H9 (cell line): ENCODE measurements around the gene COMP. TPM values are rescaled to one million over a fixed set of nuclear protein-coding genes. Genes with fewer than 3 reads are reported as not detected.

Experiments
- DNase-seq: peaks from one replicate; pipeline ENCODE4 v3.0.0-alpha.2; 2017
- H2AFZ ChIP-seq: one replicate; pipeline ENCODE4 v1.6.1; 2013; ENCODE audit warnings: mild to moderate bottlenecking, low read length, control low read depth, moderate library complexity
- H2AK5ac ChIP-seq: 2 replicates; pipeline ENCODE4 v1.6.1; 2013; ENCODE audit warnings: low read length, control low read depth, mixed read lengths; ENCODE audit not compliant: insufficient read length
- H2BK120ac ChIP-seq: one replicate; pipeline ENCODE4 v1.6.1; 2013; ENCODE audit warnings: low read depth, mild to moderate bottlenecking, low read length, control low read depth, inconsistent platforms; ENCODE audit not compliant: poor library complexity, severe bottlenecking
- H2BK12ac ChIP-seq: 2 replicates; pipeline ENCODE4 v1.6.1; 2013; ENCODE audit warnings: low read length, control low read depth, mixed read lengths, low read depth; ENCODE audit not compliant: insufficient read length
- H2BK15ac ChIP-seq: 2 replicates; pipeline ENCODE4 v1.6.1; 2013; ENCODE audit warnings: low read depth, low read length, control low read depth
- H2BK20ac ChIP-seq: one replicate; pipeline ENCODE4 v1.6.1; 2013; ENCODE audit warnings: low read depth, mild to moderate bottlenecking, low read length, control low read depth, inconsistent platforms; ENCODE audit not compliant: poor library complexity, severe bottlenecking
- H2BK5ac ChIP-seq: 2 replicates; pipeline ENCODE4 v1.6.1; 2013; ENCODE audit warnings: low read length, control low read depth, mixed read lengths; ENCODE audit not compliant: insufficient read length
- H3K14ac ChIP-seq: 2 replicates; pipeline ENCODE4 v1.6.1; 2013; ENCODE audit warnings: low read length, control low read depth; ENCODE audit not compliant: insufficient read depth
- H3K18ac ChIP-seq: 2 replicates; pipeline ENCODE4 v1.6.1; 2013; ENCODE audit warnings: low read depth, mild to moderate bottlenecking, mixed read lengths, low read length, control low read depth; ENCODE audit not compliant: insufficient read length
- H3K23ac ChIP-seq: 2 replicates; pipeline ENCODE4 v1.6.1; 2013; ENCODE audit warnings: low read length, control low read depth, mixed read lengths, low read depth; ENCODE audit not compliant: insufficient read length
- H3K23me2 ChIP-seq: 2 replicates; pipeline ENCODE4 v1.6.1; 2013; ENCODE audit warnings: low read depth, mild to moderate bottlenecking, mixed read lengths, low read length, control low read depth; ENCODE audit not compliant: insufficient read length, poor library complexity, severe bottlenecking
- H3K27ac ChIP-seq: 2 replicates; pipeline ENCODE4 v1.5.1; 2013; ENCODE audit warnings: low read length, control low read depth, mixed read lengths, low read depth; ENCODE audit not compliant: insufficient read length
- H3K27me3 ChIP-seq: 2 replicates; pipeline ENCODE4 v1.6.1; 2013; ENCODE audit warnings: low read length, control low read depth, inconsistent platforms; ENCODE audit not compliant: insufficient read depth
- H3K4ac ChIP-seq: 2 replicates; pipeline ENCODE4 v1.6.1; 2013; ENCODE audit warnings: low read depth, mild to moderate bottlenecking, control low read depth, inconsistent platforms, low read length, moderate library complexity
- H3K4me1 ChIP-seq: 2 replicates; pipeline ENCODE4 v1.6.1; 2013; ENCODE audit warnings: low read length, control low read depth, inconsistent platforms; ENCODE audit not compliant: insufficient read depth
- H3K4me2 ChIP-seq: 2 replicates; pipeline ENCODE4 v1.6.1; 2013; ENCODE audit warnings: low read length, control low read depth, mixed read lengths; ENCODE audit not compliant: insufficient read length, insufficient read depth
- H3K56ac ChIP-seq: 2 replicates; pipeline ENCODE4 v1.6.1; 2013; ENCODE audit warnings: low read depth, mild to moderate bottlenecking, mixed read lengths, low read length, control low read depth; ENCODE audit not compliant: insufficient read length
- H3K79me1 ChIP-seq: 2 replicates; pipeline ENCODE4 v1.6.1; 2013; ENCODE audit warnings: low read depth, mild to moderate bottlenecking, moderate library complexity, low read length, control low read depth, inconsistent platforms; ENCODE audit not compliant: insufficient read depth, poor library complexity, severe bottlenecking
- H3K79me2 ChIP-seq: 2 replicates; pipeline ENCODE4 v1.6.1; 2013; ENCODE audit warnings: low read length, control low read depth, inconsistent platforms; ENCODE audit not compliant: insufficient read depth
- H3K9ac ChIP-seq: 2 replicates; pipeline ENCODE4 v1.6.1; 2013; ENCODE audit warnings: low read length, control low read depth, mixed read lengths; ENCODE audit not compliant: insufficient read length; ENCODE audit errors: extremely low read depth
- H3K9me3 ChIP-seq: one replicate; pipeline ENCODE4 v1.6.1; 2013; ENCODE audit warnings: low read depth, low read length, inconsistent platforms; ENCODE audit not compliant: control insufficient read depth
- H3T11ph ChIP-seq: one replicate; pipeline ENCODE4 v1.6.1; 2013; ENCODE audit warnings: mild to moderate bottlenecking, low read length, control low read depth, inconsistent platforms
- H4K20me1 ChIP-seq: one replicate; pipeline ENCODE4 v1.6.1; 2013; ENCODE audit not compliant: control insufficient read depth, insufficient read length, insufficient read depth
- H4K5ac ChIP-seq: 2 replicates; pipeline ENCODE4 v1.6.1; 2013; ENCODE audit warnings: low read depth, mild to moderate bottlenecking, mixed read lengths, low read length, control low read depth; ENCODE audit not compliant: insufficient read length
- H4K8ac ChIP-seq: replicated peaks from 2 replicates; pipeline ENCODE4 v1.6.1; 2013; ENCODE audit warnings: low read length, control low read depth, mixed read lengths, low read depth; ENCODE audit not compliant: insufficient read length
- H4K91ac ChIP-seq: 2 replicates; pipeline ENCODE4 v1.6.1; 2013; ENCODE audit warnings: low read depth, mild to moderate bottlenecking, moderate library complexity, mixed read lengths, low read length, control low read depth; ENCODE audit not compliant: insufficient read length
- H3K27ac Mint-ChIP-seq, 3 experiments: 2 replicates in 2 of 3; 3 replicates in 1 of 3; pipeline ENCODE4 v1.8.0; 2020 to 2021; ENCODE audit warnings: mixed read lengths in 3 of 3, mild to moderate bottlenecking in 1 of 3, moderate library complexity in 1 of 3
- H3K27me3 Mint-ChIP-seq: 2 replicates; pipeline ENCODE4 v1.8.0; 2021; ENCODE audit warnings: low read depth, mild to moderate bottlenecking, moderate library complexity, mixed read lengths
- H3K36me3 Mint-ChIP-seq, 3 experiments: 2 replicates in 2 of 3; 3 replicates in 1 of 3; pipeline ENCODE4 v1.8.0; 2020 to 2021; ENCODE audit warnings: low read depth in 3 of 3, mixed read lengths in 3 of 3; ENCODE audit not compliant: insufficient read depth in 1 of 3
- H3K4me1 Mint-ChIP-seq, 2 experiments: 2 replicates each; pipeline ENCODE4 v1.8.0; 2020; ENCODE audit warnings: mixed read lengths in 2 of 2
- H3K4me3 Mint-ChIP-seq, 2 experiments: 2 replicates in 1 of 2; 3 replicates in 1 of 2; pipeline ENCODE4 v1.8.0; 2020 to 2021; ENCODE audit warnings: mild to moderate bottlenecking in 2 of 2, mixed read lengths in 2 of 2, moderate library complexity in 1 of 2
- H3K9me3 Mint-ChIP-seq, 2 experiments: 2 replicates in 1 of 2; 3 replicates in 1 of 2; pipeline ENCODE4 v1.8.0; 2020; ENCODE audit warnings: mild to moderate bottlenecking in 2 of 2, mixed read lengths in 2 of 2, moderate library complexity in 1 of 2
- WGBS: extraction: QIAGEN DNeasy Blood & Tissue Kit; methylation state at CpG from one replicate; pipeline ENCODE4 v1.1.7; 2013; ENCODE audit warnings: missing lambda C conversion rate, low lambda C conversion rate, mixed read lengths; ENCODE audit not compliant: insufficient read length; ENCODE audit errors: extremely low coverage; 5-methylcytosine and 5-hydroxymethylcytosine counted together
- total RNA-seq: library from RNA; stranded (reverse); gene quantifications from 2 replicates; pipeline ENCODE4 v1.2.1, GENCODE V29; 2021
- TF ChIP-seq, protein P1 (sequence below): fragments of 200-600 bp; sonication (generic); conservative IDR thresholded peaks from 3 replicates; pipeline ENCODE4 v1.8.0; 2021; ENCODE audit warnings: antibody characterized with exemption, mild to moderate bottlenecking

The COMP gene
- total RNA-seq, 1 experiment from 2014 or later = 0.15 TPM

DNA sequence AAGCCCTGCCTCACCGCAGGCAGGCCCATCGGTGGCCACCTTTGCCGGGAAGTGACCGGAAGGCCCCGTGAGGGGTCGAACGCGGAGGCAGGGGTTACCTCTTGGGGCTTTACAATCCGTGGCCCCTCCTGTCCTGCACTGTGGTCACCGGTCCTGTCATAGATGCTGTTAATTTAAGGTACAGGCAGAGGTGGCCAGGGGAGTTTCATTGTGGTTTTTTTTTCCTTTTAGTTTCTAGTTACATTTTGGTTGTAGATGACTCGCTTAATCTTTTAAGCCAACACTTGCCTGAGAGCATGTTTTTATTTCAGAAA, 13.1 kb downstream of the COMP start:
- Histone ChIP-seq H2AFZ (no peak overlapping the region), H3K14ac (no peak overlapping the region), H2BK12ac (no peak overlapping the region), H3K9me3 (no peaks in the 10 kb centered on the region), H2AK5ac (no peak overlapping the region), H2BK5ac (no peak overlapping the region), H4K20me1 (no peaks in the 10 kb centered on the region), H3K4me2 (no peak overlapping the region), H3T11ph (no peak overlapping the region), H2BK120ac (no peak overlapping the region), H3K9ac (no peak overlapping the region), H3K27ac (no peak overlapping the region), H4K5ac (no peak overlapping the region), H3K23ac (no peak overlapping the region), H3K4me1 (no peaks in the 10 kb centered on the region), H3K79me2 (no peaks in the 10 kb centered on the region), H3K79me1 (no peaks in the 10 kb centered on the region), H4K8ac (no peak overlapping the region), H2BK15ac (no peak overlapping the region), H3K18ac (no peak overlapping the region), H4K91ac (no peak overlapping the region), H3K56ac (no peak overlapping the region), H3K27me3 (peaks cover 60% of the 10 kb centered on the region), H3K4ac (no peak overlapping the region), H3K23me2 (no peaks in the 10 kb centered on the region), H2BK20ac (no peak overlapping the region)
- Mint-ChIP-seq H3K4me3 (no peak overlapping the region; a peak in 1 of 5 replicates), H3K4me1 (peaks cover 2 to 9% of the 10 kb centered on the region in 2 experiments; a peak in 1 of 4 replicates), H3K27ac (no peak overlapping the region), H3K36me3 (no peaks in the 10 kb centered on the region), H3K9me3 (no peaks in the 10 kb centered on the region), H3K27me3 (peaks cover 96% of the 10 kb centered on the region)
- TF ChIP-seq, protein P1, sequence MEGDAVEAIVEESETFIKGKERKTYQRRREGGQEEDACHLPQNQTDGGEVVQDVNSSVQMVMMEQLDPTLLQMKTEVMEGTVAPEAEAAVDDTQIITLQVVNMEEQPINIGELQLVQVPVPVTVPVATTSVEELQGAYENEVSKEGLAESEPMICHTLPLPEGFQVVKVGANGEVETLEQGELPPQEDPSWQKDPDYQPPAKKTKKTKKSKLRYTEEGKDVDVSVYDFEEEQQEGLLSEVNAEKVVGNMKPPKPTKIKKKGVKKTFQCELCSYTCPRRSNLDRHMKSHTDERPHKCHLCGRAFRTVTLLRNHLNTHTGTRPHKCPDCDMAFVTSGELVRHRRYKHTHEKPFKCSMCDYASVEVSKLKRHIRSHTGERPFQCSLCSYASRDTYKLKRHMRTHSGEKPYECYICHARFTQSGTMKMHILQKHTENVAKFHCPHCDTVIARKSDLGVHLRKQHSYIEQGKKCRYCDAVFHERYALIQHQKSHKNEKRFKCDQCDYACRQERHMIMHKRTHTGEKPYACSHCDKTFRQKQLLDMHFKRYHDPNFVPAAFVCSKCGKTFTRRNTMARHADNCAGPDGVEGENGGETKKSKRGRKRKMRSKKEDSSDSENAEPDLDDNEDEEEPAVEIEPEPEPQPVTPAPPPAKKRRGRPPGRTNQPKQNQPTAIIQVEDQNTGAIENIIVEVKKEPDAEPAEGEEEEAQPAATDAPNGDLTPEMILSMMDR = no peak
- WGBS = no CpG with 5 or more reads among the region's 11 CpGs
- DNase-seq = no peak
